HG02759 (cell line): ENCODE measurements around the gene LAMA3.

Source experiments
- ATAC-seq: cut with Tn5 transposase; IDR thresholded peaks from one replicate; pipeline ENCODE4 v1.9.1; 2021; ENCODE audit warnings: mild to moderate bottlenecking, moderate library complexity; ENCODE audit not compliant: unreplicated experiment

Gene LAMA3

GRCh38 chr18:23890589-23890988 lies 201.3 kb downstream of the LAMA3 start:
- no peak for ATAC-seq

GRCh38 chr18:23893653-23894052 lies 204.4 kb downstream of the LAMA3 start:
- ATAC-seq: no peak

GRCh38 chr18:23894661-23895175 lies 205.5 kb downstream of the LAMA3 start:
- no peak for ATAC-seq

DNA sequence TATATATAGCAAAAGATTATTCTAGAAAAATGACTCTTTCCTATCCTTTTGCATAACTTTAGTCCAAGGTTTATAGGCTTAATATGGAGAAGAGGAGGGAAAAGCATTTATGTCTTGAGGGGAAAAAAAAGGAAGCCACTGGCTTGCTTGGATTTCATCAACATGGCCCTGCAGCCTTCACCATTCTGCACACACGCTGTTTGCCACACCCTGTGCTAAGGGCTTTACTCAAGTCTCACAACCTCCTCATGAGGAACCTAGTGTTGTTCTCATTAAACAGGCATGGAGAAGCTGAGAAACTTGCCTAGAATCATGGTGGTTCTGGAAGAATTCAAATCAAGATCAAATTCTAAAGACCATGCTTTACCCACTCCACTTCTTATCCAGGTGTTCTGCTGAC lies 208.0 kb downstream of the LAMA3 start:
- no peak for ATAC-seq

DNA sequence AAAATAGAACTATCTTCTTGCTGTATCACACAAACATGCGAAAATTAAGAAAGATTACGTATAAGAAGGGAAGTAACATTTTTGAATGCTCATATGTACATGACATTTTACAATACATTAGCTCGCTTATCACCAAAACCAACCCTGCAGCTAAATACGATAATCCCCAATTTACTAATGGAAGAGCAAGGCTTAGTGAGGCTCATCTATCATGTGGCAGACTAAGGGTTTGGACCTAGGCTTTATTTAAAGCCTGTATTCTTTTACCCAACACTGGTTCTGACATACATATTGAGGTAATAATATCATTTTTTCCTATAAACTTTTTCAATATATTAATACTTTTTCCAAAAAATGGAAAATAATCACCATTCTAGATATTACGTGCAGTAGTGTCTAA lies 208.5 kb downstream of the LAMA3 start:
- ATAC-seq: no peak

DNA sequence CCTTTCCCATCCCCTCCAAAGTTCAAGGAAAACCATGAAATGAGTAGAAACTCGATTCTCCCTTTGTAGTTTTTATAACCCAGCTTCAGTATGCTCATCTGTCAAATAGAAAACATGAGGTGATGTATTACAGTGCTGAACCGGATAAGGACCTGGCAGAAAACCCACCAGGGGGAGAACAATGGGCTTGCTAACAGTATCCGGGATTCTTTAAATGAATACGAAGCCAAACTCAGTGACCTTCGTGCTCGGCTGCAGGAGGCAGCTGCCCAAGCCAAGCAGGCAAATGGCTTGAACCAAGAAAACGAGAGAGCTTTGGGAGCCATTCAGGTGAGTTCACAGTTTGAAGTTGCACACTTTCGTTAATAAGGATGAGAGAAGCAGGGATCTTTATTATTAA lies 211.7 kb downstream of the LAMA3 start:
- ATAC-seq: no peak

DNA sequence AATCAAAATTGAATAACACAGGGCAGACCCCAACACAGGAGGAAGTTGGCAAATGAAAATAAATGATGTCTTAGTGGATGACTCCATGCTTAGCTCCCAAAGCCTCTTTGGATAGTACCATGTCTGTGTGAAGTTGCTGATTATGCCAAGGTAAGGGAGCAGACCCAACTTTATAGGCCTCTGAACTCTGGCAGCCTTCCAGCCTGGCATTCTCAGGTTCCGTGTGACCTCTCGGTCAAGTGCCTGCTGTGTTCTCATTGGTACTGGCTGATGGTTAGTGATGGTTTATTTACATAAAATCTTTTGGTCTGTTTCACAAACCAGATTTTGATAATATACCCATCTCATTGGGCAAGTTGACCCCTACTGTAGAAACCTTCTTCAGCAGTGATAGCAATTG lies 213.1 kb downstream of the LAMA3 start:
- no peak for ATAC-seq

- no peak for ATAC-seq
Observed at GRCh38 chr18:23903971-23904370, 214.7 kb downstream of the LAMA3 start.

DNA sequence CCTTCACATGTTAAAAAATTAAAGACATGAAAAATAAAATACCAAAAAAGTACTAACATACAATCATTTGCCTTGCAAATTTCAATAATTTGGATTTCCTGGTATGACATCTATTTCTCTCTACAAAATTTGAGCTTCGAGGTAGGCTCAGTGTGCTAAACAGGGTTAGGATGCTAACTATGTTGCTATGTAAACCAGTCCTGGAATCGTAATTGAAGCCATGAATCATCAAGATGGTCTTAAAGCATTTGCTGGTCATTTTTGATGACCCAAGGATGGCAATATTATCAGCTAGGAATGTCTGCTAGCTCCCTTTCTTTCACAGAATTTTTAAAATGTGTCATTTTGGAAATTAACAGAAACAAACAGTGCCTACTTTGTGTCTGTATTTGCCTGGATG lies 217.4 kb downstream of the LAMA3 start:
- no peak for ATAC-seq

- ATAC-seq: peak; percentile 71
Observed at GRCh38 chr18:23908827-23909226, 219.6 kb downstream of the LAMA3 start.

DNA sequence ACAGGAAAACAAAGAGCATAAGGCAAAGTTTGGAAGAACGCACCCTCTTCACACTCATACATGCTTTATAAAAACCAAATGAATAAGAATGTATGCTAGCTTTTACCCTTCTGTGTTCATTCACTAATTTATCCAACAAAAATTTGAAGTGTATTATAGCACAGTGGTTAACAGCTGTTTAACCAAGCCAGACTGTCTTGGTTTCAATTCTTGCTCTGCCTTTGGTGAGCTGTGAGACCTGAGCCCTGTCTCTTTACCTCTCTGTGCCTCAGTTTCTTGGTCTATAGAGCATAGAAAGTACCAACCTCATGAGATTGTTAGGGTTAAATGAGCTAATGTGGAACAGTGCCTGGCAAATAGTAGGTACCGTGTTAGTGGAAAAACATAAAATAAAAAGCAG lies 220.8 kb downstream of the LAMA3 start:
- ATAC-seq: no peak

DNA sequence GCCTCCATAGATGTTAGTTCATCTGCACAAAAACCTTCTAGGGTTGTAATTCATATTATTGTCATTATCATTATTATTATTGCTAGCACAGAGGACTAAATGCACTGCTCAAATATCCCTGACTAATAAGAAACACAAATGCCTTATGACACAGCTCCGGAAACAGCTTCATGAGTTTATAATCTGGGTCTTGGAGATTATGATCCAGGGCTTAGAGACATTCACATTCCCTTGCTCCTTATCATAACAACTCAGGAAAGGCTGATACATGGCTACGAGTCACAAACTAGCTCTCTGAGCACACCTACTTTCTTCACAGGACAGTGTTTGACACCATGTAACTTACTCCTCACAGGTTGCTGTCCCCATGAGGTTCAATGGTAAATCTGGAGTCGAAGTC lies 223.1 kb downstream of the LAMA3 start:
- no peak for ATAC-seq

- ATAC-seq: no peak
Observed at GRCh38 chr18:23916338-23916737, 227.1 kb downstream of the LAMA3 start.

DNA sequence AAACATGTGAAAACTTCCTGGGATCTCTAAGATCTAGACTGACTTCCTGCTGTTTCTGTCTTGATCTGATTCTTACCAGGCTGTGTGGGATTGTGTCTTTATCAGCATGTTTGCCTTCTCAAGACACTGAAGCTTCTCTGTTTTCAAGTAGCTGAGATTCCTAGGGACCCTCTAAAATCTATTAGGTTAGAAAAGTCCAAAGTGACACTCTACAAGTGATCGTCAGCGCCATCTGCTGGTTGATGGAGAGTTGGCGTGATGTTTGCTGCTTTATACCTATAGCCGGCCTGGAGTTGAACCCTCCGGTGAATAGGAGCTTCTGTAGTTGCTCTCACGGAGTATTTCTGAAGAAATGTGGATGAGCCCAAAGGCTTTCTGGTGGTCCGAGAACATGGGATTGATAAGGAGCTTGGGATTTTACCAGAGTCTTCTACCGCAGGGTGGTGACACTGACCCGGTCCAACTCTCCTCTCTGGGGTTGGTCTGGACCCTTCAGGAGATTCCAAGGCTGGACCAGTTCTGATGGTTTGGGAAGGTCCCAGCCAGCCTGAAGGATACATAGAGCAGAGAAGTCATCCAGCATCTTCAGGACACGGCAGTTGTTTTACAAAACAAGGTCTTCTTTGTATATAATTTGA lies 229.3 kb downstream of the LAMA3 start:
- ATAC-seq: no peak

DNA sequence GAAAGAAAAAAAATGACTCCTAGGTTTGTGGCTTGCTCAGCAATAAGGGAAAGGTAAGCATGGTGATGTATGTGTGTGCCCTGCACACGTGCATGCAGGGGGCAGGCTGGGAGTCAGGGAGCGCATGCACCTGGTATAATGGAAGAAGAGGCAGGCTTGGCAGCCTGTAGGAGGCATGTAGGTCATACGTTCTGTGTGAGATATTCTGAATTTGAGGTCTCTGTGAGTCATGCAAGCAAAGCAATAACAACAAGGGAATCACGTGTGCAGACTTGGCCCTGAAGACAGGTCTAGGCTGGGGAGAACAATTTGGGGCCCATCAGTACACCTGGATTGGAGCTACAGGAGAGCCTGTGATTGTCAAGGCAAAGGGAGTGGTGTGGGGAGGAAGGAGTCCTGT lies 230.8 kb downstream of the LAMA3 start:
- ATAC-seq: no peak

DNA sequence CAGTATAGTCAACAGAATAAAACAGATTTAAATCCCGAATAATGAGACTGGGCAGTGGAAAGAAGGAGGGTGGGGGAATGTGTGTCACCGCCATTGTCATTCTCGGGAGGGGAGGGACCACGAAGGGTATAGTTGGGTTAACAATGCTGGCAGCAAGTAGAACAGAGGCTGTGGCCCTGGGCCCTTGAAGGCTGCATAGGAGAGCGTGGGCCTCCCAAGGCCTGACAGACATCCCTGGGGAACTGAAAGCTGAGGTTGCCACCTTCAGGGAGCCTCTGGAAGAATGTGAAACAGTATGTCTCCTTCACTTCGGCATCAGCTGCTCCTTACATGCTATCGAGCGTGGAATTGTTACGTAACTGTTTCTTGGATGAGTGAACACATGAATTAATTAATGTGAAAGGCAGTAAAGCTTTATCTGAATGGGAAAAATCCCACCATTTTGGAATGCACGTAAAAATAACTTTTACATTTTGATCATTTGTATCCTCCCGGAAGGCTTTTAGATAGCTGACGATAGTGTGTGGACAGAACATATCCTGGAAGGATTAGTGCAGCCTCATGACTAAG lies 232.5 kb downstream of the LAMA3 start:
- no peak for ATAC-seq

GRCh38 chr18:23922939-23923338 lies 233.7 kb downstream of the LAMA3 start:
- no peak for ATAC-seq

DNA sequence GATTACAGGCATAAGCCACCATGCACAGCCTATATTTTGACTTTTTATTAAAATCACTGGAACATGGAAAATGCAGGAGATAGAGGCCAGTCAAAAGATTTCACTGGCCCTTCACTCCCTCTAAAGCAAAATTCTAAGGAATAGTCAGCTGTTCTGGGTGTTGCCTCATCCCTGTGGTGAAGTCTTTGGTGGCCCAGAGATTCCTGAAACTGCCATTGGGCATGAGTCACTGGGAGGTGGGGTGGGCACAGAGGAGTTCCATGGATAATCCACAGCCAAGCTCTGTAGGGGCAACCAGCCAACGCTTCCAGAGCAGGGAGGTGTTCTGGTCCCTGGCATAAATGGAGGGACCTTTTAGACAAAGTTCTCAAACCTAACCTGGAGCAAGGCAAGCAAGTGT lies 235.6 kb downstream of the LAMA3 start:
- ATAC-seq: no peak

- no peak for ATAC-seq
Observed at GRCh38 chr18:23926571-23926970, 237.3 kb downstream of the LAMA3 start.

- no peak for ATAC-seq
Observed at GRCh38 chr18:23927821-23928746, 238.8 kb downstream of the LAMA3 start.

- ATAC-seq: no peak
Observed at GRCh38 chr18:23929362-23929930, 240.2 kb downstream of the LAMA3 start.
